HG03558 (cell line): Measurements from ENCODE around the gene RAPGEF4.

Experiments used
- ATAC-seq: cut with Tn5 transposase; IDR thresholded peaks from one replicate; pipeline ENCODE4 v1.9.1; 2021; ENCODE audit warnings: moderate number of reproducible peaks; ENCODE audit not compliant: unreplicated experiment; ENCODE audit errors: extremely low read depth

The RAPGEF4 gene

GRCh38 chr2:172953970-172954852 lies 218.6 kb downstream of the RAPGEF4 start:
- ATAC-seq, result no peak

DNA sequence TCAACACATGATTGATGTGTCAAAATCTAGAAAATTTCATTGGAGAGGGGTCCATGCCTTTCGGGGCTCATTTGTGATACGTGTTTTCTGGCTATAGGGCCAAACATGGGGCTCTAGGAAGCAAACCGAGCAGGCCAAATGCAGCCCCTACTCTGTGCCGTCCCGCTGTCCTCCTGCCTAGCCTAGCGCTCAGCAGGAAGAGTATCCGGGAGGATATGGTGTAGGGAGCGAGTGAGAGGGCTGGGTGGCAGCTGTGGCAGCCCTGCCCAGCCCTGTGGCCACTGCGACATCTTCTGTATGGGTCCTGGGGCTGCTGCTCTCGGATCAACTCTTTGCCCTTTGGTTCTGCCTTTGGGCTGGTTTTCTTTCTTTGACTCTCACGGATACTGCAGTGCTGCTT lies 219.9 kb downstream of the RAPGEF4 start:
- ATAC-seq, result no peak

DNA sequence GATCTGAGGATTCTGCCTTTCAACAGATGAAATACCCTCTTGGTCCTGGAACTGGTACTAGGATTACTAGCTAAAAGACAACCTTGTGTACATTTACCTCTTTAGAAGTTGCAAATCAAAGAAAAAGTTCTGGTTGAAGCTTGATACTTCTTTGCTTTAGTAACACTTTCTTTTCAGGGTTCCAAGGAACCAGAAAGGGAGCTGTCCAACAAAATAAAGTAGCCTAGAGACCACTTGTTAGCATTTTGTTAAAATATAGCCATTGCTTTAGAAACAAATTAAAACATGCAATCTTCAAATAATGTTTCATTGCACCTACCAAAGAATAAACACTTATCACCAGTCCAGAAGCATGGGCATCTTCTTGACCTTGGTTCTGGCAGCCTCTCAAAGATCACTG lies 222.1 kb downstream of the RAPGEF4 start:
- no peak for ATAC-seq

DNA sequence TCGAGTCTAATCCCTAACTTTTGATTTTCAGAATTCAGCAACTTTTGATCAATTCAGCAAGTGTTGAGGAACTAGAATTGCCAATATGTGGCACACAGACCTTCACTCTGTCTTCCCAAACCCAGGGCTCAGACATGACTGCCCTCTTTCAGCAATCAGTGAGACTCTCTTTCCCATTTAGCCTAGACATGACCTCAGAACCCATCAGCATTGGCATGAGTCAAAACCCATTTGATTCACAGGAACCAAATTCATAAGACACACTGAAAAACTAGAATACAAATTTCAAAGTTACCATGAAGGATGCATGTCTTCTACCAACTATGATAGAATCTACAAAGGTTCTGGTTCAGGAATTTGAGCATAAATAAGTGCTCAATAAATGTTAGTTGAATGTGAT lies 226.4 kb downstream of the RAPGEF4 start:
- no peak for ATAC-seq

- ATAC-seq, result no peak
Measured at GRCh38 chr2:172962824-172963223, 227.2 kb downstream of the RAPGEF4 start.

- no peak for ATAC-seq
Measured at GRCh38 chr2:172964511-172965139, 229.0 kb downstream of the RAPGEF4 start.

GRCh38 chr2:172965433-172966212 lies 230.0 kb downstream of the RAPGEF4 start:
- ATAC-seq, result no peak

DNA sequence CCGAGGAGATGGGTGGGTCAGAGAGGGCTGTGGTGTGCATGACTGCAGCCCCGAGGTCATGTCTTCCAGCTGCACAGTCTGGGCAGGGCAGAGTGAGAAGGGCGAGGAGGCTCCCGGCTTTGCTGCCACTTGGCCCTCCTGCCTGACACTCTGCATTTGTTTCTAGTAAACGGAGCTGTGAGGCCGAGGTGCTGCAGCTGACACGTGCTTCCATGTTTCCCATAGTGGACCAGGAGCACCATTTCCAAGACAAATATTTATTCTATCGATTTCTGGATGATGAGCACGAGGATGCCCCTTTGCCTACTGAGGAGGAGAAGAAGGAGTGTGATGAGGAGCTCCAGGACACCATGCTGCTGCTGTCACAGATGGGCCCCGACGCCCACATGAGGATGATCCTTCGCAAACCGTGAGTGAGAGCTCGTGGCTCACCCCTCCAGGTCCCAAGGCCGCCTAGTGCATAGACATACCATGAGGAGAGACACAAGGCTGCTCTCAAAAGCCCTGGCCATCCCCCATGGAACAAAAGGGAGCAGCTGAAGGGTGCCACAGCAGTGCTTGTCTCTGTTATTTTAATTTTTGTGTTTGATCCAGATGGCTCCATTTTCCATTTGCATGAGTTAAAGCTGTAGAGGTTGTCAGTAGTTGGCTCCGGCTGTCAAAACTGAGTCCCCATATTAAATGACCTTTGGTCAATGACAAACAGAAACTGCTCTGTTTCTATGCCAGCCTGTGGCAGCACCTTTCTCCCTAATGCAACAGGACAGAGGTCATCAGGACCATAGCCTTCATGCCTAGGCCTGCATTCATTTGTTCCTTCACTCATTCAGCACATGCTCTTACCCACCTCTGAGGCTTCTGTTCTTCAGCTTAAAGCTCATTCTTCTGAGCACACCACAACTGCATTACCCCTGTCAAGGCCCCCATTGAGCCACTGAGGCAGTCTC lies 231.7 kb downstream of the RAPGEF4 start:
- no peak for ATAC-seq

- ATAC-seq, result no peak
Measured at GRCh38 chr2:172968061-172968469, 232.4 kb downstream of the RAPGEF4 start.

- no peak for ATAC-seq
Measured at GRCh38 chr2:172969166-172969565, 233.5 kb downstream of the RAPGEF4 start.

DNA sequence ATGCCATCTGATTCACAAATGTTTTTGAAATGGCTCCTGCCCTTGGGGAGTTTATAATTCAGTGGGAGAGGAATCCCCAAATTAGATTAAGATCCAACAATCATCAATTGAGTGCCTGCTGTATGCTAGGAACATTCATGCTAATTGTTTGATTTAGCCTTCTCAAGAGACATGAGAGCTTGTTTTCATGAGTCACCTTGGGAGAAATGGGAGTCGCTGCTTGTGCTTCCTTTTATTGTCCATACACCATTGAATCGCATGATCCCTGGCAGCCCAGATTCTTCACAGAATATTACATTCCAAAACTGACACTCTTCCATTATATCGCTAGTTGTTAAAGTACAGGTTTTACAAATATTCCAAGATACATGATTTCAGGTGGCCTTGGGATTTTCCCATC lies 234.0 kb downstream of the RAPGEF4 start:
- ATAC-seq, result no peak

GRCh38 chr2:172970660-172971059 lies 235.0 kb downstream of the RAPGEF4 start:
- no peak for ATAC-seq

- ATAC-seq, result no peak
Measured at GRCh38 chr2:172972005-172972619, 236.5 kb downstream of the RAPGEF4 start.

GRCh38 chr2:172974762-172975161 lies 239.1 kb downstream of the RAPGEF4 start:
- ATAC-seq, result no peak

GRCh38 chr2:172976116-172976515 lies 240.5 kb downstream of the RAPGEF4 start:
- ATAC-seq, result no peak

GRCh38 chr2:172976816-172977215 lies 241.2 kb downstream of the RAPGEF4 start:
- no peak for ATAC-seq

DNA sequence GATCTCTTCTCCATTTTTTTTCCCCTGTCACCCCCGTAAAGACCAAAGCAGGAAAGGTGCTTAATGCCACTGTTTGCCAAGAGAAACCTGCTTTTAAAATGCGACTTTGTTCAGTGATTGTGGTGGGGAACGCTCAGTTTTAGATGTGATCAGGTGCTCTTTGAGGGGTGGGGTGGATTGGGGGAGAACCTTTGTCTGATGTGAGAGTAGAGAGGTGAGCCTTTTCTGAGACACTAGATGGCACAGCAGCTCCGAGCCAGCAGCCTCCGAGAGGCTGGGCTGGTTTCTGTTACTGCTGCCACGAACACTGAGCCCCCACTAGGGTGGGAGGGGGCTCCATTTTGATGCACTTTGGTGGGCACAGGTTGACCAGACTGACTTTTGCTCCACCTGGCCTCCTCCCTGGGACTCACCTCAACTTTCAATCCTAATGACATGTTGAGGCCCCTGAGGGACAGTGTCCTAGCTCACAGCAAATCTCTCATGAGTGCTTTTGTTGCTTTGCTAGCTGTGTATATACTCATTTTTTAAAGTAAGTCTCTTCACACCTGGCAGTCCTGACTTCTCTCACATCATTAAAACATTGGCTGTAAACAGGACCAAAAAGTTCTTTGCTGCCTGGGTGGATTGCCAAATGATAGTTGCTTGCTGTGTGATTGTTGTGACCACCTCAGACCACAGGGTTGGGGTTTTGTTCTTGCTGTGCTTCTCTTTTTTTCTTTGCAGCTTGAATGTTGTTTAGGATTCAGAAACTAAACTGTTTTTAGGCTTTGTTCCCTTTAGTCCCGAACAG lies 241.8 kb downstream of the RAPGEF4 start:
- no peak for ATAC-seq

GRCh38 chr2:172978063-172978383 lies 242.4 kb downstream of the RAPGEF4 start:
- ATAC-seq, result no peak
